Measurements from ENCODE around the gene DENND1A.

GRCh38 chr9:123609844-123610243 lies 320.1 kb downstream of the DENND1A start:
- no peak for TF ChIP-seq POLR2AphosphoS5 (IDR thresholded peaks at IDR 0.05)
- no peak for TF ChIP-seq CTCF (IDR thresholded peaks at IDR 0.05)
- TF ChIP-seq POLR2A (IDR thresholded peaks at IDR 0.05): no peak
- no peak for TF ChIP-seq EP300 (IDR thresholded peaks at IDR 0.05)
